GM12878 (cell line): Measurements from ENCODE around the gene CDK5R1. TPM values are rescaled to one million over a fixed set of nuclear protein-coding genes. Genes with fewer than 3 reads are reported as not detected.

Source experiments
- CBX5 ChIP-seq: sonication (generic); IDR thresholded peaks from 2 replicates; pipeline ENCODE4 v1.6.1; 2016; ENCODE audit warnings: low read depth, moderate library complexity, mild to moderate bottlenecking, inconsistent platforms
- CHD2 ChIP-seq: IDR thresholded peaks from 2 replicates; pipeline ENCODE4 v1.6.1; 2011; ENCODE audit warnings: low read depth, low read length, improper control_type of control experiment, borderline replicate concordance
- CREB1 ChIP-seq: IDR thresholded peaks from 2 replicates; pipeline ENCODE4 v1.6.1; 2012; ENCODE audit warnings: low read depth, mild to moderate bottlenecking, inconsistent platforms
- EZH2 ChIP-seq: IDR thresholded peaks from 2 replicates; pipeline ENCODE4 v1.6.1; 2012; ENCODE audit warnings: low read depth, mild to moderate bottlenecking, control low read depth, inconsistent platforms, low read length, borderline replicate concordance; ENCODE audit not compliant: control insufficient read depth
- FOXK2 ChIP-seq: fragments of 450-650 bp; IDR thresholded peaks from 2 replicates; pipeline ENCODE4 v1.6.1; 2017; ENCODE audit warnings: mild to moderate bottlenecking, moderate library complexity
- GABPA ChIP-seq: IDR thresholded peaks from 2 replicates; pipeline ENCODE4 v1.6.1; 2014; ENCODE audit warnings: antibody characterized with exemption, low read depth, mild to moderate bottlenecking, inconsistent platforms
- IRF4 ChIP-seq: IDR thresholded peaks from 2 replicates; pipeline ENCODE4 v1.6.1; 2011; ENCODE audit warnings: low read depth, low read length
- MTA3 ChIP-seq: IDR thresholded peaks from 2 replicates; pipeline ENCODE4 v1.6.1; 2012; ENCODE audit warnings: low read length, inconsistent platforms, borderline replicate concordance
- NR2C2 ChIP-seq: IDR thresholded peaks from 2 replicates; pipeline ENCODE4 v1.6.1; 2011; ENCODE audit warnings: borderline replicate concordance, low read depth; ENCODE audit not compliant: control insufficient read depth, insufficient read length
- PML ChIP-seq: IDR thresholded peaks from 2 replicates; pipeline ENCODE4 v1.6.1; 2012; ENCODE audit warnings: low read length, inconsistent platforms
- SREBF1 ChIP-seq: IDR thresholded peaks from 2 replicates; pipeline ENCODE4 v1.6.1; 2012; ENCODE audit warnings: mild to moderate bottlenecking, low read length
- YY1 ChIP-seq: IDR thresholded peaks from 2 replicates; pipeline ENCODE4 v1.6.1; 2011; ENCODE audit warnings: low read depth, mild to moderate bottlenecking, low read length
- ZNF622 ChIP-seq: fragments of 450-650 bp; IDR thresholded peaks from 2 replicates; pipeline ENCODE4 v1.6.1; 2017; ENCODE audit warnings: mild to moderate bottlenecking, inconsistent platforms
- polyA plus RNA-seq, 11 experiments: library from polyadenylated mRNA; depleted of rRNA in 4 of 11; unstranded in 6 of 11; stranded (reverse) in 5 of 11; fragments of >200 nt; fragmentation: Nextera tagmentation in 4 of 11; fragmentation: Illumina TruSeq in 1 of 11; extraction: Ambion mirVana in 4 of 11; extraction: Trizol in 1 of 11; gene quantifications; 1 replicate in 1 of 11; 2 replicates in 10 of 11; pipeline versions ENCODE4 v1.2.1 to v1.2.3, GENCODE V29; 2011 to 2016; ENCODE audit warnings: inconsistent platforms in 2 of 11, missing spikeins in 2 of 11, low read depth in 1 of 11
- total RNA-seq, 4 experiments: library from RNA; depleted of rRNA in 3 of 4; stranded (reverse); fragments of >200 nt in 3 of 4; fragmentation: Illumina TruSeq in 1 of 4; extraction: Trizol in 1 of 4; gene quantifications; 2 replicates each; pipeline versions ENCODE4 v1.2.1 to v1.2.3, GENCODE V29; 2013 to 2021
- TF ChIP-seq, protein P1 (sequence below), 3 experiments: IDR thresholded peaks in 2 of 3; conservative IDR thresholded peaks in 1 of 3; 2 replicates each; pipeline ENCODE4 v1.5.1; 2011; ENCODE audit warnings: low read depth in 3 of 3, low read length in 3 of 3, mild to moderate bottlenecking in 3 of 3, control low read depth in 2 of 3, moderate library complexity in 2 of 3, inconsistent platforms in 1 of 3, mixed read lengths in 1 of 3; ENCODE audit not compliant: control insufficient read depth in 2 of 3, insufficient read depth in 1 of 3; ENCODE audit errors: extremely low read depth in 1 of 3
- TF ChIP-seq, protein P2 (sequence below): fragments of 450-650 bp; conservative IDR thresholded peaks from 2 replicates; pipeline ENCODE4 v1.6.1; 2017; ENCODE audit warnings: mild to moderate bottlenecking, moderate library complexity
- TF ChIP-seq, protein P3 (sequence below): fragments of 450-650 bp; formaldehyde crosslinking; IDR thresholded peaks from 2 replicates; pipeline ENCODE4 v1.5.0; 2022; ENCODE audit warnings: mild to moderate bottlenecking, missing genetic modification characterization
- TF ChIP-seq, protein P4 (sequence below): fragments of 450-650 bp; IDR thresholded peaks from 2 replicates; pipeline ENCODE4 v1.6.1; 2017; ENCODE audit warnings: mild to moderate bottlenecking, moderate library complexity

Gene CDK5R1
- total and polyA plus RNA-seq, 10 of the 15 experiments (the other 5 are each of a cell fraction or from before 2014, with no cell fraction given) = 1.1 to 28.3 (median 12.2) TPM

DNA sequence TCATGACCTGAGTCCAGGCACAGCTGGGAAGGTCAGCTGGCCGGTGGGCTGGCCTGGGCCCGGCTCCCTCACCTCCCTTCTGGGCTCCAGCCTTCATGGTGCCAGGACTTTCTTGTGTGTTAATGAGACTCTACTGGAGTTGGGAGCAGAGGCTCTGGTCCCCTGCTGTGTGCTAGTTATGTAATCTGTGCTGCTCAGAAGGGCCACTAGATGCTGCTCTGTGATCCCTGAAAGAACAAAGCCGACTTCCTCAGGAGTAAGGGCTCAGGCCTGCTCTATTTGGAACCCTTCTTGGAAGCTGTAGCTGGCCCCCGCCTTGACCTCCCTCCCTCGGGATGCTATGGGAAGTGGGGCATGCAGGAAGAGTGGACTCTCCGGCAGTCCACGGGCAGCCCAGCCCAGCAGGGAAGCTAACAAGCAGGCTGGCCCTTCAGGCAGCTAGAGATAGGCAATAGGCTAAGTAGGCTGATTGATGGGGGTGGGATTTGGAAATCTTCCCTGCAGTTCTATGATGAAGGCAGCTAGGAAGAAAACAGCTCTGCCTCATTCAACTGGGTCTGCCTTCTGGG, 3.3 kb upstream of the CDK5R1 start (continued):
- TF ChIP-seq, protein P1, sequence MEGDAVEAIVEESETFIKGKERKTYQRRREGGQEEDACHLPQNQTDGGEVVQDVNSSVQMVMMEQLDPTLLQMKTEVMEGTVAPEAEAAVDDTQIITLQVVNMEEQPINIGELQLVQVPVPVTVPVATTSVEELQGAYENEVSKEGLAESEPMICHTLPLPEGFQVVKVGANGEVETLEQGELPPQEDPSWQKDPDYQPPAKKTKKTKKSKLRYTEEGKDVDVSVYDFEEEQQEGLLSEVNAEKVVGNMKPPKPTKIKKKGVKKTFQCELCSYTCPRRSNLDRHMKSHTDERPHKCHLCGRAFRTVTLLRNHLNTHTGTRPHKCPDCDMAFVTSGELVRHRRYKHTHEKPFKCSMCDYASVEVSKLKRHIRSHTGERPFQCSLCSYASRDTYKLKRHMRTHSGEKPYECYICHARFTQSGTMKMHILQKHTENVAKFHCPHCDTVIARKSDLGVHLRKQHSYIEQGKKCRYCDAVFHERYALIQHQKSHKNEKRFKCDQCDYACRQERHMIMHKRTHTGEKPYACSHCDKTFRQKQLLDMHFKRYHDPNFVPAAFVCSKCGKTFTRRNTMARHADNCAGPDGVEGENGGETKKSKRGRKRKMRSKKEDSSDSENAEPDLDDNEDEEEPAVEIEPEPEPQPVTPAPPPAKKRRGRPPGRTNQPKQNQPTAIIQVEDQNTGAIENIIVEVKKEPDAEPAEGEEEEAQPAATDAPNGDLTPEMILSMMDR (IDR thresholded peaks at IDR 0.05 in 2 of 3, conservative IDR thresholded peaks at IDR 0.05 in 1 of 3; ENCODE audit: control insufficient read depth in 2 of 3, extremely low read depth in 1 of 3, insufficient read depth in 1 of 3, low read depth in 3 of 3, low read length in 3 of 3) = peak; percentile 95 to 98 (median 97)
- 0 out of 2 replicates have a peak, but pooled peaks have one; percentile 28 for TF ChIP-seq CREB1
- TF ChIP-seq YY1 = peak; percentile 65; the same call in 1 of the 2 replicates
- TF ChIP-seq FOXK2 = no peak
- TF ChIP-seq, protein P2, sequence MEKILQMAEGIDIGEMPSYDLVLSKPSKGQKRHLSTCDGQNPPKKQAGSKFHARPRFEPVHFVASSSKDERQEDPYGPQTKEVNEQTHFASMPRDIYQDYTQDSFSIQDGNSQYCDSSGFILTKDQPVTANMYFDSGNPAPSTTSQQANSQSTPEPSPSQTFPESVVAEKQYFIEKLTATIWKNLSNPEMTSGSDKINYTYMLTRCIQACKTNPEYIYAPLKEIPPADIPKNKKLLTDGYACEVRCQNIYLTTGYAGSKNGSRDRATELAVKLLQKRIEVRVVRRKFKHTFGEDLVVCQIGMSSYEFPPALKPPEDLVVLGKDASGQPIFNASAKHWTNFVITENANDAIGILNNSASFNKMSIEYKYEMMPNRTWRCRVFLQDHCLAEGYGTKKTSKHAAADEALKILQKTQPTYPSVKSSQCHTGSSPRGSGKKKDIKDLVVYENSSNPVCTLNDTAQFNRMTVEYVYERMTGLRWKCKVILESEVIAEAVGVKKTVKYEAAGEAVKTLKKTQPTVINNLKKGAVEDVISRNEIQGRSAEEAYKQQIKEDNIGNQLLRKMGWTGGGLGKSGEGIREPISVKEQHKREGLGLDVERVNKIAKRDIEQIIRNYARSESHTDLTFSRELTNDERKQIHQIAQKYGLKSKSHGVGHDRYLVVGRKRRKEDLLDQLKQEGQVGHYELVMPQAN = no peak
- TF ChIP-seq, protein P3, sequence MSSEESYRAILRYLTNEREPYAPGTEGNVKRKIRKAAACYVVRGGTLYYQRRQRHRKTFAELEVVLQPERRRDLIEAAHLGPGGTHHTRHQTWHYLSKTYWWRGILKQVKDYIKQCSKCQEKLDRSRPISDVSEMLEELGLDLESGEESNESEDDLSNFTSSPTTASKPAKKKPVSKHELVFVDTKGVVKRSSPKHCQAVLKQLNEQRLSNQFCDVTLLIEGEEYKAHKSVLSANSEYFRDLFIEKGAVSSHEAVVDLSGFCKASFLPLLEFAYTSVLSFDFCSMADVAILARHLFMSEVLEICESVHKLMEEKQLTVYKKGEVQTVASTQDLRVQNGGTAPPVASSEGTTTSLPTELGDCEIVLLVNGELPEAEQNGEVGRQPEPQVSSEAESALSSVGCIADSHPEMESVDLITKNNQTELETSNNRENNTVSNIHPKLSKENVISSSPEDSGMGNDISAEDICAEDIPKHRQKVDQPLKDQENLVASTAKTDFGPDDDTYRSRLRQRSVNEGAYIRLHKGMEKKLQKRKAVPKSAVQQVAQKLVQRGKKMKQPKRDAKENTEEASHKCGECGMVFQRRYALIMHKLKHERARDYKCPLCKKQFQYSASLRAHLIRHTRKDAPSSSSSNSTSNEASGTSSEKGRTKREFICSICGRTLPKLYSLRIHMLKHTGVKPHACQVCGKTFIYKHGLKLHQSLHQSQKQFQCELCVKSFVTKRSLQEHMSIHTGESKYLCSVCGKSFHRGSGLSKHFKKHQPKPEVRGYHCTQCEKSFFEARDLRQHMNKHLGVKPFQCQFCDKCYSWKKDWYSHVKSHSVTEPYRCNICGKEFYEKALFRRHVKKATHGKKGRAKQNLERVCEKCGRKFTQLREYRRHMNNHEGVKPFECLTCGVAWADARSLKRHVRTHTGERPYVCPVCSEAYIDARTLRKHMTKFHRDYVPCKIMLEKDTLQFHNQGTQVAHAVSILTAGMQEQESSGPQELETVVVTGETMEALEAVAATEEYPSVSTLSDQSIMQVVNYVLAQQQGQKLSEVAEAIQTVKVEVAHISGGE (CRISPR knock-in tag) = no peak
- no peak for TF ChIP-seq ZNF622
- TF ChIP-seq, protein P4, sequence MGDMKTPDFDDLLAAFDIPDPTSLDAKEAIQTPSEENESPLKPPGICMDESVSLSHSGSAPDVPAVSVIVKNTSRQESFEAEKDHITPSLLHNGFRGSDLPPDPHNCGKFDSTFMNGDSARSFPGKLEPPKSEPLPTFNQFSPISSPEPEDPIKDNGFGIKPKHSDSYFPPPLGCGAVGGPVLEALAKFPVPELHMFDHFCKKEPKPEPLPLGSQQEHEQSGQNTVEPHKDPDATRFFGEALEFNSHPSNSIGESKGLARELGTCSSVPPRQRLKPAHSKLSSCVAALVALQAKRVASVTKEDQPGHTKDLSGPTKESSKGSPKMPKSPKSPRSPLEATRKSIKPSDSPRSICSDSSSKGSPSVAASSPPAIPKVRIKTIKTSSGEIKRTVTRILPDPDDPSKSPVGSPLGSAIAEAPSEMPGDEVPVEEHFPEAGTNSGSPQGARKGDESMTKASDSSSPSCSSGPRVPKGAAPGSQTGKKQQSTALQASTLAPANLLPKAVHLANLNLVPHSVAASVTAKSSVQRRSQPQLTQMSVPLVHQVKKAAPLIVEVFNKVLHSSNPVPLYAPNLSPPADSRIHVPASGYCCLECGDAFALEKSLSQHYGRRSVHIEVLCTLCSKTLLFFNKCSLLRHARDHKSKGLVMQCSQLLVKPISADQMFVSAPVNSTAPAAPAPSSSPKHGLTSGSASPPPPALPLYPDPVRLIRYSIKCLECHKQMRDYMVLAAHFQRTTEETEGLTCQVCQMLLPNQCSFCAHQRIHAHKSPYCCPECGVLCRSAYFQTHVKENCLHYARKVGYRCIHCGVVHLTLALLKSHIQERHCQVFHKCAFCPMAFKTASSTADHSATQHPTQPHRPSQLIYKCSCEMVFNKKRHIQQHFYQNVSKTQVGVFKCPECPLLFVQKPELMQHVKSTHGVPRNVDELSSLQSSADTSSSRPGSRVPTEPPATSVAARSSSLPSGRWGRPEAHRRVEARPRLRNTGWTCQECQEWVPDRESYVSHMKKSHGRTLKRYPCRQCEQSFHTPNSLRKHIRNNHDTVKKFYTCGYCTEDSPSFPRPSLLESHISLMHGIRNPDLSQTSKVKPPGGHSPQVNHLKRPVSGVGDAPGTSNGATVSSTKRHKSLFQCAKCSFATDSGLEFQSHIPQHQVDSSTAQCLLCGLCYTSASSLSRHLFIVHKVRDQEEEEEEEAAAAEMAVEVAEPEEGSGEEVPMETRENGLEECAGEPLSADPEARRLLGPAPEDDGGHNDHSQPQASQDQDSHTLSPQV = no peak
- TF ChIP-seq GABPA = no peak
- 0 out of 2 replicates have a peak, but pooled peaks have one; percentile 58 for TF ChIP-seq PML
- no peak for TF ChIP-seq CBX5
- no peak for TF ChIP-seq SREBF1
- 0 out of 2 replicates have a peak, but pooled peaks have one; percentile 39 for TF ChIP-seq IRF4
- no peak for TF ChIP-seq NR2C2
- no peak for TF ChIP-seq EZH2
- TF ChIP-seq MTA3 = 0 out of 2 replicates have a peak, but pooled peaks have one; percentile 29
- peak; percentile 20; the same call in 1 of the 2 replicates for TF ChIP-seq CHD2
